Measurements from ENCODE around the gene TENM3. TPM values are rescaled to one million over a fixed set of nuclear protein-coding genes. Genes with fewer than 3 reads are reported as not detected.
"Not testable (repeated sequence)": the region's sequence is repeated elsewhere in the genome, so short reads cannot be mapped to it uniquely, and the experiment has no call there.

The TENM3 gene
- total RNA-seq, 4 donors from 2014 or later = 3.4 to 9.8 (median 6.9) TPM

GRCh38 chr4:182233310-182234090, 9.7 kb upstream of the TENM3 start:
- no peaks in the 10 kb centered on the region for H3K4me1 ChIP-seq
- H3K36me3 ChIP-seq = no peaks in the 10 kb centered on the region
- no peak overlapping the region for H3K4me3 ChIP-seq
- no peak overlapping the region for H3K27ac ChIP-seq
- 84 to 90% methylated on average over 7 to 12 of the region's 12 CpGs for WGBS, 2 donors (ENCODE audit: low coverage in 1 of 2)
- intact Hi-C loops (cut with DNase I; ENCODE audit: low total_unique reads) (no loop called here), in situ Hi-C loops (cut with MboI; ENCODE audit: low pct_ligation_motif_present in 1 of 4, low pct_unique_long_range_greater_than_20kb in 1 of 4, low sequenced_read_pairs in 3 of 4) (no loop called here)
- no peaks in the 10 kb centered on the region for H3K27me3 ChIP-seq
- TF ChIP-seq EP300 (IDR thresholded peaks at IDR 0.05; ENCODE audit: low read depth) (no peak), POLR2AphosphoS5 (IDR thresholded peaks at IDR 0.05) (no peak), POLR2A (IDR thresholded peaks at IDR 0.05) (no peak)
- TF ChIP-seq, protein P1, sequence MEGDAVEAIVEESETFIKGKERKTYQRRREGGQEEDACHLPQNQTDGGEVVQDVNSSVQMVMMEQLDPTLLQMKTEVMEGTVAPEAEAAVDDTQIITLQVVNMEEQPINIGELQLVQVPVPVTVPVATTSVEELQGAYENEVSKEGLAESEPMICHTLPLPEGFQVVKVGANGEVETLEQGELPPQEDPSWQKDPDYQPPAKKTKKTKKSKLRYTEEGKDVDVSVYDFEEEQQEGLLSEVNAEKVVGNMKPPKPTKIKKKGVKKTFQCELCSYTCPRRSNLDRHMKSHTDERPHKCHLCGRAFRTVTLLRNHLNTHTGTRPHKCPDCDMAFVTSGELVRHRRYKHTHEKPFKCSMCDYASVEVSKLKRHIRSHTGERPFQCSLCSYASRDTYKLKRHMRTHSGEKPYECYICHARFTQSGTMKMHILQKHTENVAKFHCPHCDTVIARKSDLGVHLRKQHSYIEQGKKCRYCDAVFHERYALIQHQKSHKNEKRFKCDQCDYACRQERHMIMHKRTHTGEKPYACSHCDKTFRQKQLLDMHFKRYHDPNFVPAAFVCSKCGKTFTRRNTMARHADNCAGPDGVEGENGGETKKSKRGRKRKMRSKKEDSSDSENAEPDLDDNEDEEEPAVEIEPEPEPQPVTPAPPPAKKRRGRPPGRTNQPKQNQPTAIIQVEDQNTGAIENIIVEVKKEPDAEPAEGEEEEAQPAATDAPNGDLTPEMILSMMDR (IDR thresholded peaks at IDR 0.05) = no peak
- no peak for DNase-seq
- H3K9me3 ChIP-seq = no peaks in the 10 kb centered on the region

DNA sequence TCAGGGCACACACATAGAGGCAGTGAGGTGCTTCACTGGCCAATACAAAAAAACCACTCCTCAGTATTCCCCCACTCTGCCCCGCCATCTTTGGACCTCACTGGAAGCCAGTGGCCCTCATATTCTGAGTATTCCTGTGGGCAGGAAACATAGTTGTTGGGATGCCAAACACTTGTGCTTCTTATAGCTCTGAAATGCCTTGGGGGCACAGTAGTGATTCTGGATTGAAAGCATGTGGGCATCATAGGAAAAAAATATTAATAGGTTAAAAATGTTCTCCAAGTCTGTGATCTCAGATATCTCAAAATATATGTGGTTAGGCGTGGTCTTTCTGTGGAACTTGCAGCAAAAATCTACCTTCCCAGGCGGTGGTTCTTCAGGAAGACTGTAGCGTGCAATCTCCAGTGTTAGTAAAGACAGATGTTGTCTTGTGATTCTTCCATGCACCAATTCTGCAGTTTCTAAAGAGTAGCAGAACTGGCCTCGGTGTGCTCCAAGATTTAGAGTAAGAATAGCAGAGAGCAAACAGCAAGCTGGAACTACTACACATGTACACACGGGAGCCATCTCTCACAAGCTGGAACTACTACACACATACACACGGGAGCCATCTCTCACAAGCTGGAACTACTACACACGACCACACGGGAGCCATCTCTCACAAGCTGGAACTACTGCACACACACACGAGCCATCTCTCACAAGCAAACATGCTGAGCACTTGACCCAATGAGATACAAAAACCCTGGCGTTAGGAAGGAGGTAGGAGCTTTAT, 8.0 kb upstream of the TENM3 start:
- Histone ChIP-seq H3K4me1 (no peaks in the 10 kb centered on the region), H3K36me3 (no peaks in the 10 kb centered on the region), H3K4me3 (no peak overlapping the region), H3K9me3 (no peaks in the 10 kb centered on the region), H3K27ac (no peak overlapping the region), H3K27me3 (no peaks in the 10 kb centered on the region)
- in situ Hi-C loops (cut with MboI; ENCODE audit: low pct_ligation_motif_present in 1 of 4, low pct_unique_long_range_greater_than_20kb in 1 of 4, low sequenced_read_pairs in 3 of 4) = no loop called here
- 69 to 70% methylated on average over 4 to 11 of the region's 11 CpGs for WGBS, 2 donors (ENCODE audit: low coverage in 1 of 2)
- intact Hi-C loops (cut with DNase I; ENCODE audit: low total_unique reads) = no loop called here
- TF ChIP-seq POLR2AphosphoS5 (IDR thresholded peaks at IDR 0.05) (no peak), POLR2A (IDR thresholded peaks at IDR 0.05) (no peak), EP300 (IDR thresholded peaks at IDR 0.05; ENCODE audit: low read depth) (no peak)
- TF ChIP-seq, protein P1 (IDR thresholded peaks at IDR 0.05) = no peak
- no peak for DNase-seq

- Histone ChIP-seq H3K27me3 (no peaks in the 10 kb centered on the region), H3K9me3 (no peaks in the 10 kb centered on the region), H3K4me3 (no peak overlapping the region), H3K36me3 (no peaks in the 10 kb centered on the region), H3K27ac (no peak overlapping the region), H3K4me1 (no peaks in the 10 kb centered on the region)
- intact Hi-C loops (cut with DNase I; ENCODE audit: low total_unique reads) (no loop called here), in situ Hi-C loops (cut with MboI; ENCODE audit: low pct_ligation_motif_present in 1 of 4, low pct_unique_long_range_greater_than_20kb in 1 of 4, low sequenced_read_pairs in 3 of 4) (no loop called here)
- DNase-seq = no peak
- no peak for TF ChIP-seq EP300 (IDR thresholded peaks at IDR 0.05; ENCODE audit: low read depth)
- no peak for TF ChIP-seq POLR2A (IDR thresholded peaks at IDR 0.05)
- TF ChIP-seq POLR2AphosphoS5 (IDR thresholded peaks at IDR 0.05) = no peak
- TF ChIP-seq, protein P1 (IDR thresholded peaks at IDR 0.05) = no peak
- 65 to 72% methylated on average over 2 of the region's 2 CpGs for WGBS, 2 donors (ENCODE audit: low coverage in 1 of 2)
Observed at GRCh38 chr4:182236186-182236585, 7.0 kb upstream of the TENM3 start.

DNA sequence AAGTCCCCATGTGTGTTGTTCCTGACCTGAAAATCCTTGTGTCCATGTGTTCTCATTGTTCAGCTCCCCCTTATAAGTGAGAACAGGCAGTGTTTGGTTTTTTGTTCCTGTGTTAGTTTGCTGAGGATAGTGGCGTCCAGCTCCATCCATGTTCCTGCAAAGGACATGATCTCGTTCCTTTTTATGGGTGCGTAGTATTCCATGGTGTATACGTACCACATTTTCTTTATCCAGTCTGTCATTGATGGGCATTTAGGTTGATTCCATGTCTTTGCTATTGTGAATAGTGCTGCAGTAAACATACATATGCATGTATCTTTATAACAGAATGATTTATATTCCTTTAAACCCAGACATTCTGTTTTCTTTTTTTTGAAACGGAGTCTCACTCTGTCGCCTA, 6.2 kb upstream of the TENM3 start:
- H3K27ac ChIP-seq; H3K9me3 ChIP-seq; in situ Hi-C loops (cut with MboI; ENCODE audit: low pct_ligation_motif_present in 1 of 4, low pct_unique_long_range_greater_than_20kb in 1 of 4, low sequenced_read_pairs in 3 of 4); H3K4me3 ChIP-seq; H3K4me1 ChIP-seq; intact Hi-C loops (cut with DNase I; ENCODE audit: low total_unique reads); H3K36me3 ChIP-seq; DNase-seq; H3K27me3 ChIP-seq: not testable (repeated sequence)
- 88 to 90% methylated on average over 4 to 6 of the region's 6 CpGs for WGBS, 2 donors (ENCODE audit: low coverage in 1 of 2)
